ENCODE results near the gene FBLN1.
A peak's percentile ranks its signal among the peaks of the same experiment; 100 is the strongest.

FBLN1 gene

GRCh38 chr22:45575607-45576272, 73.1 kb downstream of the FBLN1 start:
- Mint-ChIP-seq H3K36me3 (no peaks in the 10 kb centered on the region), H3K27me3 (peaks cover 12% of the 10 kb centered on the region), H3K4me3 (no peak overlapping the region), H3K4me1 (no peaks in the 10 kb centered on the region), H3K9me3 (no peaks in the 10 kb centered on the region), H3K27ac (no peak overlapping the region)
- DNase-seq (ENCODE audit: low spot score in 2 of 2) (no peak), ATAC-seq (ENCODE audit: low read depth) (no peak)

GRCh38 chr22:45576273-45576625, 73.6 kb downstream of the FBLN1 start:
- no peak overlapping the region for H3K27ac Mint-ChIP-seq
- H3K36me3 Mint-ChIP-seq = no peaks in the 10 kb centered on the region
- H3K9me3 Mint-ChIP-seq = no peaks in the 10 kb centered on the region

GRCh38 chr22:45576730-45577464, 74.2 kb downstream of the FBLN1 start:
- Mint-ChIP-seq H3K4me3 (no peak overlapping the region), H3K27me3 (peaks cover 12% of the 10 kb centered on the region), H3K36me3 (no peaks in the 10 kb centered on the region), H3K4me1 (no peaks in the 10 kb centered on the region), H3K27ac (no peak overlapping the region), H3K9me3 (no peaks in the 10 kb centered on the region)
- ATAC-seq (ENCODE audit: low read depth) = no peak
- no peak for DNase-seq (ENCODE audit: low spot score in 2 of 2)

More at GRCh38 chr22:45576273-45576625, 73.6 kb downstream of the FBLN1 start:
- Mint-ChIP-seq H3K27me3 (peaks cover 12% of the 10 kb centered on the region), H3K4me1 (no peaks in the 10 kb centered on the region), H3K4me3 (no peak overlapping the region)
- DNase-seq (ENCODE audit: low spot score in 2 of 2) (no peak), ATAC-seq (ENCODE audit: low read depth) (no peak)

- Mint-ChIP-seq H3K27me3 (peaks cover 12% of the 10 kb centered on the region), H3K4me3 (no peak overlapping the region), H3K9me3 (no peaks in the 10 kb centered on the region), H3K36me3 (no peaks in the 10 kb centered on the region), H3K4me1 (peaks cover 4% of the 10 kb centered on the region), H3K27ac (no peak overlapping the region)
- DNase-seq (ENCODE audit: low spot score in 2 of 2) = peak; percentile 70 to 83
- peak; percentile 78 for ATAC-seq (ENCODE audit: low read depth)
Measured at GRCh38 chr22:45577746-45578523, 75.3 kb downstream of the FBLN1 start.

- Mint-ChIP-seq H3K4me3 (no peak overlapping the region), H3K27me3 (peaks cover 10% of the 10 kb centered on the region), H3K27ac (no peak overlapping the region)
Measured at GRCh38 chr22:45578524-45579147, 76.0 kb downstream of the FBLN1 start.

GRCh38 chr22:45579306-45579705, 76.6 kb downstream of the FBLN1 start:
- H3K4me3 Mint-ChIP-seq = no peak overlapping the region
- peaks cover 8% of the 10 kb centered on the region for H3K4me1 Mint-ChIP-seq
- peaks cover 2% of the 10 kb centered on the region for H3K36me3 Mint-ChIP-seq
- H3K9me3 Mint-ChIP-seq = peaks cover 3% of the 10 kb centered on the region
- H3K27ac Mint-ChIP-seq = no peak overlapping the region
- ATAC-seq (ENCODE audit: low read depth) = no peak
- DNase-seq (ENCODE audit: low spot score in 2 of 2) = no peak
- H3K27me3 Mint-ChIP-seq = peaks cover 10% of the 10 kb centered on the region

More at GRCh38 chr22:45578524-45579147, 76.0 kb downstream of the FBLN1 start:
- DNase-seq (ENCODE audit: low spot score in 2 of 2) = no peak
- no peak for ATAC-seq (ENCODE audit: low read depth)
- H3K36me3 Mint-ChIP-seq = peaks cover 2% of the 10 kb centered on the region
- H3K4me1 Mint-ChIP-seq = peaks cover 8% of the 10 kb centered on the region
- peaks cover 3% of the 10 kb centered on the region for H3K9me3 Mint-ChIP-seq

GRCh38 chr22:45579806-45580725, 77.4 kb downstream of the FBLN1 start:
- H3K4me1 Mint-ChIP-seq = peaks cover 8% of the 10 kb centered on the region
- H3K36me3 Mint-ChIP-seq = peaks cover 2% of the 10 kb centered on the region
- H3K4me3 Mint-ChIP-seq = no peak overlapping the region
- no peak overlapping the region for H3K27ac Mint-ChIP-seq
- ATAC-seq (ENCODE audit: low read depth) (no peak), DNase-seq (ENCODE audit: low spot score in 2 of 2) (no peak)
- H3K9me3 Mint-ChIP-seq = peaks cover 3% of the 10 kb centered on the region
- peaks cover 8% of the 10 kb centered on the region for H3K27me3 Mint-ChIP-seq

- no peak for DNase-seq (ENCODE audit: low spot score in 2 of 2)
- H3K4me1 Mint-ChIP-seq = peaks cover 8% of the 10 kb centered on the region
- peaks cover 3% of the 10 kb centered on the region for H3K9me3 Mint-ChIP-seq
- H3K27ac Mint-ChIP-seq = no peak overlapping the region
- ATAC-seq (ENCODE audit: low read depth) = no peak
- peaks cover 8% of the 10 kb centered on the region for H3K27me3 Mint-ChIP-seq
- H3K4me3 Mint-ChIP-seq = no peak overlapping the region
- H3K36me3 Mint-ChIP-seq = peaks cover 2% of the 10 kb centered on the region
Measured at GRCh38 chr22:45580726-45581381, 78.2 kb downstream of the FBLN1 start.

- Mint-ChIP-seq H3K9me3 (peaks cover 3% of the 10 kb centered on the region), H3K4me1 (peaks cover 8% of the 10 kb centered on the region), H3K27me3 (peaks cover 5% of the 10 kb centered on the region), H3K27ac (no peak overlapping the region), H3K36me3 (peaks cover 2% of the 10 kb centered on the region), H3K4me3 (no peak overlapping the region)
- no peak for DNase-seq (ENCODE audit: low spot score in 2 of 2)
- no peak for ATAC-seq (ENCODE audit: low read depth)
Measured at GRCh38 chr22:45581549-45582080, 78.9 kb downstream of the FBLN1 start.

- ATAC-seq (ENCODE audit: low read depth) = no peak
Measured at GRCh38 chr22:45582236-45582954, 79.7 kb downstream of the FBLN1 start.

GRCh38 chr22:45582955-45583320, 80.3 kb downstream of the FBLN1 start:
- Mint-ChIP-seq H3K4me1 (peaks cover 8% of the 10 kb centered on the region), H3K27ac (no peak overlapping the region), H3K4me3 (no peak overlapping the region), H3K36me3 (peaks cover 2% of the 10 kb centered on the region), H3K9me3 (peaks cover 3% of the 10 kb centered on the region), H3K27me3 (peaks cover 4% of the 10 kb centered on the region)
- no peak for ATAC-seq (ENCODE audit: low read depth)
- DNase-seq (ENCODE audit: low spot score in 2 of 2) = no peak

More at GRCh38 chr22:45582236-45582954, 79.7 kb downstream of the FBLN1 start:
- Mint-ChIP-seq H3K4me3 (no peak overlapping the region), H3K36me3 (peaks cover 2% of the 10 kb centered on the region), H3K27me3 (peaks cover 1% of the 10 kb centered on the region), H3K27ac (no peak overlapping the region), H3K9me3 (peaks cover 3% of the 10 kb centered on the region), H3K4me1 (peaks cover 8% of the 10 kb centered on the region)
- DNase-seq (ENCODE audit: low spot score in 2 of 2) = no peak

- ATAC-seq (ENCODE audit: low read depth) (peak; percentile 60), DNase-seq (ENCODE audit: low spot score in 2 of 2) (no peak)
- peaks cover 3% of the 10 kb centered on the region for H3K9me3 Mint-ChIP-seq
- H3K4me3 Mint-ChIP-seq = peak overlapping the region; percentile 5
- peaks cover 8% of the 10 kb centered on the region for H3K4me1 Mint-ChIP-seq
- peaks cover 4% of the 10 kb centered on the region for H3K27me3 Mint-ChIP-seq
- peaks cover 2% of the 10 kb centered on the region for H3K36me3 Mint-ChIP-seq
- H3K27ac Mint-ChIP-seq = no peak overlapping the region
Measured at GRCh38 chr22:45583504-45583903, 80.8 kb downstream of the FBLN1 start.

Measured in memory B cell (primary cell).